Astrocyte (in vitro differentiated cells and primary cell): Measurements from ENCODE around the gene CUTA. TPM values are rescaled to one million over a fixed set of nuclear protein-coding genes. Genes with fewer than 3 reads are reported as not detected.
A peak's percentile ranks its signal among the peaks of the same experiment; 100 is the strongest.

Experiments used
- DNase-seq: peaks from one replicate; pipeline ENCODE4 v3.0.0-alpha.2; 2010; ENCODE audit warnings: low read depth
- FAIRE-seq: peaks from 2 replicates; lab custom pipeline; 2011; peaks lifted over from hg19 to GRCh38; lab: Jason Lieb, UNC
- H2AFZ ChIP-seq: 2 replicates; pipeline ENCODE4 v1.6.0; 2012; ENCODE audit warnings: low read depth, low read length, inconsistent platforms
- H3K27ac ChIP-seq: 2 replicates; pipeline ENCODE4 v1.5.1; 2011; ENCODE audit warnings: low read depth, low read length, inconsistent platforms
- H3K27me3 ChIP-seq: 2 replicates; pipeline ENCODE4 v1.6.0; 2011; ENCODE audit warnings: low read length, inconsistent platforms; ENCODE audit not compliant: insufficient read depth
- H3K36me3 ChIP-seq: 2 replicates; pipeline ENCODE4 v1.5.1; 2011; ENCODE audit warnings: low read length, inconsistent platforms; ENCODE audit not compliant: insufficient read depth
- H3K4me1 ChIP-seq: 2 replicates; pipeline ENCODE4 v1.5.1; 2011; ENCODE audit warnings: low read length, inconsistent platforms; ENCODE audit not compliant: insufficient read depth
- H3K4me2 ChIP-seq: 2 replicates; pipeline ENCODE4 v1.6.0; 2012; ENCODE audit warnings: low read length, inconsistent platforms
- H3K4me3 ChIP-seq: 2 replicates; pipeline ENCODE4 v1.5.1; 2011; ENCODE audit warnings: low read depth, mild to moderate bottlenecking, low read length, inconsistent platforms; ENCODE audit not compliant: insufficient read depth
- H3K79me2 ChIP-seq: 2 replicates; pipeline ENCODE4 v1.6.0; 2012; ENCODE audit warnings: mild to moderate bottlenecking, low read length, inconsistent platforms; ENCODE audit not compliant: insufficient read depth
- H3K9ac ChIP-seq: 2 replicates; pipeline ENCODE4 v1.6.0; 2012; ENCODE audit warnings: mild to moderate bottlenecking, low read length, inconsistent platforms
- H3K9me3 ChIP-seq: 2 replicates; pipeline ENCODE4 v1.5.1; 2012; ENCODE audit warnings: low read depth, mild to moderate bottlenecking, low read length, inconsistent platforms; ENCODE audit not compliant: insufficient read depth
- H4K20me1 ChIP-seq: 2 replicates; pipeline ENCODE4 v1.6.0; 2012; ENCODE audit warnings: low read length, inconsistent platforms; ENCODE audit not compliant: insufficient read depth
- H3K27ac Mint-ChIP-seq: one replicate; pipeline ENCODE4 v1.8.0; 2021; ENCODE audit warnings: mild to moderate bottlenecking, mixed read lengths; ENCODE audit not compliant: unreplicated experiment
- H3K27me3 Mint-ChIP-seq: one replicate; pipeline ENCODE4 v1.8.0; 2021; ENCODE audit warnings: low read depth, mixed read lengths; ENCODE audit not compliant: unreplicated experiment
- H3K36me3 Mint-ChIP-seq: one replicate; pipeline ENCODE4 v1.8.0; 2021; ENCODE audit warnings: low read depth, mixed read lengths; ENCODE audit not compliant: unreplicated experiment
- H3K4me1 Mint-ChIP-seq: one replicate; pipeline ENCODE4 v1.8.0; 2021; ENCODE audit warnings: low read depth, mixed read lengths; ENCODE audit not compliant: unreplicated experiment
- H3K4me3 Mint-ChIP-seq: one replicate; pipeline ENCODE4 v1.8.0; 2021; ENCODE audit warnings: mild to moderate bottlenecking, moderate library complexity, mixed read lengths; ENCODE audit not compliant: unreplicated experiment
- H3K9me3 Mint-ChIP-seq: one replicate; pipeline ENCODE4 v1.8.0; 2021; ENCODE audit warnings: mild to moderate bottlenecking, mixed read lengths; ENCODE audit not compliant: unreplicated experiment
- EZH2 ChIP-seq: IDR thresholded peaks from 2 replicates; pipeline ENCODE4 v1.6.1; 2012; ENCODE audit warnings: mild to moderate bottlenecking, low read length, inconsistent platforms; ENCODE audit not compliant: insufficient read depth
- total RNA-seq: library from RNA; stranded (reverse); gene quantifications from 2 replicates; pipeline ENCODE4 v1.2.1, GENCODE V29; 2021
- TF ChIP-seq, protein P1 (sequence below): IDR thresholded peaks from 2 replicates; pipeline ENCODE4 v1.5.1; 2011; ENCODE audit warnings: low read depth, mild to moderate bottlenecking, inconsistent platforms, low read length, moderate library complexity; ENCODE audit not compliant: insufficient read depth

CUTA gene
- total RNA-seq, 1 donor from 2014 or later: 256 TPM

- Mint-ChIP-seq H3K9me3 (no peaks in the 10 kb centered on the region), H3K4me1 (peaks cover 54% of the 10 kb centered on the region), H3K27ac (peak overlapping the region; percentile 67), H3K27me3 (no peaks in the 10 kb centered on the region), H3K36me3 (peaks cover 19% of the 10 kb centered on the region), H3K4me3 (peak overlapping the region; percentile 70)
- Histone ChIP-seq H3K36me3 (peaks cover 16% of the 10 kb centered on the region), H3K9me3 (no peaks in the 10 kb centered on the region), H2AFZ (no peak overlapping the region), H3K4me2 (peak overlapping the region; percentile 50), H3K27me3 (no peaks in the 10 kb centered on the region), H3K4me3 (no peak overlapping the region), H3K9ac (no peak overlapping the region), H3K79me2 (peaks cover 32% of the 10 kb centered on the region), H3K4me1 (peaks cover 42% of the 10 kb centered on the region), H4K20me1 (peaks cover 58% of the 10 kb centered on the region), H3K27ac (no peak overlapping the region)
- DNase-seq (no peak), FAIRE-seq (no peak)
- TF ChIP-seq, protein P1, sequence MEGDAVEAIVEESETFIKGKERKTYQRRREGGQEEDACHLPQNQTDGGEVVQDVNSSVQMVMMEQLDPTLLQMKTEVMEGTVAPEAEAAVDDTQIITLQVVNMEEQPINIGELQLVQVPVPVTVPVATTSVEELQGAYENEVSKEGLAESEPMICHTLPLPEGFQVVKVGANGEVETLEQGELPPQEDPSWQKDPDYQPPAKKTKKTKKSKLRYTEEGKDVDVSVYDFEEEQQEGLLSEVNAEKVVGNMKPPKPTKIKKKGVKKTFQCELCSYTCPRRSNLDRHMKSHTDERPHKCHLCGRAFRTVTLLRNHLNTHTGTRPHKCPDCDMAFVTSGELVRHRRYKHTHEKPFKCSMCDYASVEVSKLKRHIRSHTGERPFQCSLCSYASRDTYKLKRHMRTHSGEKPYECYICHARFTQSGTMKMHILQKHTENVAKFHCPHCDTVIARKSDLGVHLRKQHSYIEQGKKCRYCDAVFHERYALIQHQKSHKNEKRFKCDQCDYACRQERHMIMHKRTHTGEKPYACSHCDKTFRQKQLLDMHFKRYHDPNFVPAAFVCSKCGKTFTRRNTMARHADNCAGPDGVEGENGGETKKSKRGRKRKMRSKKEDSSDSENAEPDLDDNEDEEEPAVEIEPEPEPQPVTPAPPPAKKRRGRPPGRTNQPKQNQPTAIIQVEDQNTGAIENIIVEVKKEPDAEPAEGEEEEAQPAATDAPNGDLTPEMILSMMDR: no peak
- no peak for TF ChIP-seq EZH2
Observed at GRCh38 chr6:33432546-33432945, 14.6 kb upstream of the CUTA start.

DNA sequence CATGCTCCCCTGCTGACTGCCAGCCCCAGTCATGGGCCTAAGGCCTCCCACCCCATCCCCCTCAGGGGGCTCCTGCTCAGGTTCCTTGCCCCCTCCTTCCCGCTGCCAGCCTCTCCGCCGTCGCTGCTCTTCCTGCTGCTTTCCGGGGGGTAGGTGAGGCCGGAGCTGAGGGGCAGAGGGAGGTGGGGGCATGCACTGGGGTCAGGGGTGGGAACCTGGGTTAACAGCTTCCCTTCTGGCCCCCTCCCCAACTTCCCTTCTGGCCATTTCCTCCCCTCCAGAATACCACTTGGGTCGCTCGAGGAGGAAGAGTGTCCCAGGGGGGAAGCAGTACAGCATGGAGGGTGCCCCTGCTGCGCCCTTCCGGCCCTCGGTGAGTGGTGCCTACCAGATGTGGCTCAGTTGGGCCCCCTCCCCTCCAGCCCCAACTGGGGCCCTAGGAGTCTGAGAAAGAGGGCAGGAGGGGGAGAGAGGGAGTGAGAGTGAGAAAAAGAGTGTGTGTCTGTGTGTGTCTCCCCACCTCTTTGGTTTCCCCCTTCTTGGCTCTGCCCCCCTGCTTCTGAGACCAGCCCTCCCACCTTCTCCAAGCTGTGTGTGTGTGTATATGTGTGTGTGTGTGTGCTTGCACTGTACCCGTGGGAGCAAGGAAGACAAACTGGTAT is 14.1 kb upstream of the CUTA start:
- Histone ChIP-seq H3K9ac (no peak overlapping the region), H3K36me3 (peaks cover 12% of the 10 kb centered on the region), H4K20me1 (peaks cover 63% of the 10 kb centered on the region), H3K4me1 (peaks cover 47% of the 10 kb centered on the region), H2AFZ (no peak overlapping the region), H3K9me3 (no peaks in the 10 kb centered on the region), H3K27me3 (no peaks in the 10 kb centered on the region), H3K4me3 (no peak overlapping the region), H3K79me2 (peaks cover 37% of the 10 kb centered on the region), H3K4me2 (no peak overlapping the region), H3K27ac (no peak overlapping the region)
- no peaks in the 10 kb centered on the region for H3K9me3 Mint-ChIP-seq
- no peak for DNase-seq
- peak overlapping the region; percentile 1 for H3K4me3 Mint-ChIP-seq
- peaks cover 59% of the 10 kb centered on the region for H3K4me1 Mint-ChIP-seq
- H3K36me3 Mint-ChIP-seq: peaks cover 16% of the 10 kb centered on the region
- H3K27me3 Mint-ChIP-seq: no peaks in the 10 kb centered on the region
- H3K27ac Mint-ChIP-seq: no peak overlapping the region
- FAIRE-seq: no peak
- TF ChIP-seq, protein P1: no peak
- TF ChIP-seq EZH2: no peak
